ENCODE data around the gene MB21D2. TPM values are rescaled to one million over a fixed set of nuclear protein-coding genes. Genes with fewer than 3 reads are reported as not detected.
A peak's percentile ranks its signal among the peaks of the same experiment; 100 is the strongest.

MB21D2 gene
- total RNA-seq, 1 donor from 2014 or later = 8.6 TPM

DNA sequence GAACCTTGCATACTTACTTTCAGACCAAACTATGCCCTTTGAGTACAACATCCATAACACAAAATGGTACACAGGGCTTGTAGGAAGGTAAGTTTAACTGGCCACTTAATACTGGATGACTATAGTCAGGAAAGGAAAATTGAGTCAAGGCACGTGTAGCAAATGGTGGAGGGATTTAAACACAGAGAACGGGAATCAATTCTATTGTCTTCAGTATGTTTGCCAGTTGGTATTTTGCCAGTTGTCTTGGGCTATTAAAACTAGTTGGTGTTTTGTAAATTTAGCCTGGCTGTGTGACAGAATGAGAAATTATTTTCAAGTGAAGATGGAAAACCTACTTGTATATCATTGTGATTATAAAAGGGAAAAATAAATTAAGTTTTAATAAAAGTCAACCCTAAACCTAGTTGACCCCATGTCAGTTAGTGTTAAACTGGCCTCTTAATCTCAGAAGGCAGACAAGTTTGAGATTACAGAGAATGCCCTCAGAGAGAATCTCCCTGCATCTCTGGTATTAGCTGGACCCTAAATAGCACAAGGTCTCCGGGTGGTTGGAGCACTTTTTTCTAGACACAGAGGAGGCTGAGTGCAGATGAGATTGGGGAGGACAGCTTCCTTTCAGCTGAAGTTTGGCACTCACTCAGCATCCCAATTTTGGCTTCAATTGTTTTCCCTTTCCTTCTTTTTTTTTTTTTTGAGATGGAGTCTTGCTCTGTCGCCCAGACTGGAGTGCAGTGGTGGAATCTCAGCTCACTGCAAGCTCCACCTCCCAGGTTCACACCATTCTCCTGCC lies 91.2 kb downstream of the MB21D2 start:
- intact Hi-C loops (cut with micrococcal nuclease) = no loop called here
- H3K27me3 Mint-ChIP-seq = no peaks in the 10 kb centered on the region
- no peak overlapping the region for H3K4me3 Mint-ChIP-seq
- no peak overlapping the region for H3K27ac Mint-ChIP-seq
- H3K4me1 Mint-ChIP-seq = peaks cover 30% of the 10 kb centered on the region
- DNase-seq = no peak
- peaks cover 26% of the 10 kb centered on the region for H3K36me3 Mint-ChIP-seq (ENCODE audit: low read depth)
- no peaks in the 10 kb centered on the region for H3K9me3 Mint-ChIP-seq

DNA sequence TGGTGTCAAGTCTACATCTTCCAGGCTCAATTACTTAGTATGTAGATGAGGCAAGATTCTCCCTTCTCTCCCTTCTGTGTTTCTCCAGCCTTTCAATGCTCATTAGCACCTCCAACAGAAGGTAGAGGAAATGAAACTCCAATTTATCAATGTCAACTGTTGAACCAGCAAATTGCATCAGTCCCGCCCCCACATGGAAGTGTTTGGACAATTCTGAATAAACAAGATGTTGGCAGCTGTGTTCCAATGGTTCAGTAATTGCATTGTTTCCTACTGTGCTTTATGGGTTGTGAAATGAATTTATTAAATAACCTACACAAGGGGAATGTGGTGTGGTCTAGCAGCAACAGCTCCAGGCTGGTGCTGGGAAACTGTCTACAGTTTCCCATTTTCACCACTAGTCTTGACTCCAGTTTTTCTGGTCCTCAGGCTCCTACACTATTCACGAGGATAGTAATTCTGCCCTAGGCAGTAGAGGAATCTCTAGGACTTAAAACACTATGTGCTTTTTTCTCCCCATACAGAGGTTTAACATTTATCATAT lies 91.9 kb downstream of the MB21D2 start:
- H3K4me1 Mint-ChIP-seq = peaks cover 26% of the 10 kb centered on the region
- intact Hi-C loops (cut with micrococcal nuclease) = no loop called here
- no peaks in the 10 kb centered on the region for H3K27me3 Mint-ChIP-seq
- H3K9me3 Mint-ChIP-seq = no peaks in the 10 kb centered on the region
- H3K4me3 Mint-ChIP-seq = no peak overlapping the region
- peaks cover 26% of the 10 kb centered on the region for H3K36me3 Mint-ChIP-seq (ENCODE audit: low read depth)
- no peak for DNase-seq
- H3K27ac Mint-ChIP-seq = no peak overlapping the region

DNA sequence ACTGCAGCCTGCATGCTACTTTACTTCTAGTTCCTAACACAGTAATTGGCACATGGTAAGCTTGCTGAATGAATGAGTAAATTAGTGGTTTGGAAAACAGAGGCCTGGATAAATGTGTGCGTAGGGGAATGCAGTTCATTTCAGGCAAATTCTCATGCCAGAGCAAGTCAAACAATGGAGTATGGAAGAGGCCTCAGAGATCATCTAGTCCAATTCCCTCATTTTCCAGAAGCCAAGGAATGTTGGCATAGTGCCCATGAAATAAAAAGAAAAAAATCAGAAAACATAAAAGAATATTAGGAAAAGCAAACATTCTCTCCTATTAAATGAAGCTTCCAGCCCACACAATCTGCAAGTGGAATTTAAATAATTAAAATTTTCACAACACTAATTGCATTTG lies 92.4 kb downstream of the MB21D2 start:
- H3K27me3 Mint-ChIP-seq = no peaks in the 10 kb centered on the region
- no peaks in the 10 kb centered on the region for H3K9me3 Mint-ChIP-seq
- intact Hi-C loops (cut with micrococcal nuclease) = no loop called here
- H3K4me3 Mint-ChIP-seq = no peak overlapping the region
- DNase-seq = no peak
- peaks cover 25% of the 10 kb centered on the region for H3K4me1 Mint-ChIP-seq
- H3K27ac Mint-ChIP-seq = no peak overlapping the region
- H3K36me3 Mint-ChIP-seq (ENCODE audit: low read depth) = peaks cover 23% of the 10 kb centered on the region

DNA sequence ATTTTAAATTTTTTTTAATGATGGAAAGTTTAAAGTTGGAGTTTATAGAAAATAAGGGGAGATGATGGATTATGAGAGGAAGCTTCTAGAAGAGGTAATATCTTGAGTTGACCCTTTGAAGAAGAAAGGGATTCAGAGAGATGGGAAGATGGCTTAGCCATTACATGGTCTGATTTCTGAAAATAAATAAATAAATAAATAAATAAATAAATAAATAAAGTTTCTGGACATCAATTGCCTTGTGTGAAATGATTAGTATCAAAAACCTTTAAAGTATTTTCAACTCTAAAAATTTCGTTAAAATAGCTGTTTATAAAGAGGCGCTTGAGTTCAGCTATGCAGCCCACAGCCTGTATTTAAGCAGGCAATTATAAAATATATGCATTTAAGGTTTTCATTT lies 93.3 kb downstream of the MB21D2 start:
- Mint-ChIP-seq H3K27me3 (no peaks in the 10 kb centered on the region), H3K27ac (no peak overlapping the region), H3K4me1 (peaks cover 31% of the 10 kb centered on the region), H3K36me3 (ENCODE audit: low read depth) (peaks cover 19% of the 10 kb centered on the region), H3K4me3 (no peak overlapping the region), H3K9me3 (no peaks in the 10 kb centered on the region)
- intact Hi-C loops (cut with micrococcal nuclease) = no loop called here
- DNase-seq = no peak

DNA sequence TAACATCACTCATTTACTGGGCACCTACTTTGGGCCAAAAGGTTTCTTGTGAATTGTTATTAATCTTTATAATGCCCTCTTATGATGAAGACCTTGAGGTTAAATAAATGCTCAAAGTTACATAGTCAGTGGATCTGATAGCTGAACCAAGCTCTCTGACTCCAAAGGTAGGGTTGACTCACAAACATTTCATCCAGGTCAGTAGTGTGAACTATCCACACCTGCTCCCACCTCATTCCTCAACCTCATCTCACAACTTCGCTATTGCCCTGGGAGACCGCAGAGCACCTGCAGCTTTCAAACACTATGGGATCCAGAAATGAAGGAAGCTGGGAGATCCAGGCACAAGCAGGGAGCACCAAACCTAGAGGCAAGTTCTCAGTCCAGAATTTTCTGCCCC lies 96.5 kb downstream of the MB21D2 start:
- Mint-ChIP-seq H3K27me3 (no peaks in the 10 kb centered on the region), H3K36me3 (ENCODE audit: low read depth) (peaks cover 11% of the 10 kb centered on the region), H3K27ac (no peak overlapping the region), H3K4me3 (no peak overlapping the region), H3K4me1 (peaks cover 53% of the 10 kb centered on the region), H3K9me3 (no peaks in the 10 kb centered on the region)
- intact Hi-C loops (cut with micrococcal nuclease) = no loop called here
- DNase-seq = no peak

DNA sequence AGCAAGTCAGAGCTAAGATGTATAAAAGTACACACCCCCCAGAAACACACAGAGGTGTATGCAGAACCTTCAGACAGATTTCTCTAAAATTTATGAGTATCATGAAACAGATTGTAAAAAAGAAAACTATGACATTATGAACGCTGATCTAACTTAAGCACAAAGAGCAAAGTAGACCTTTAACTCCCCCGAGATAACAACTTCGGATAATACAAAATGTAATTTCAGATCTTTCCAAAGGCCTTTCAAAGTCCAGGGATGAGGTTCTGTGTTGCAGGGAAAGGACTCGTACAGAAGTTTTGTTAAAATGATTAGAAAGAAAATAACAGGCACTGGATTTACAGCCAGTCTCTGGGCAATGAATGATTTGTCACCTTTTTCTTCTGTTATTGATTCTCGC lies 97.5 kb downstream of the MB21D2 start:
- H3K27me3 Mint-ChIP-seq = no peaks in the 10 kb centered on the region
- H3K4me1 Mint-ChIP-seq = peaks cover 49% of the 10 kb centered on the region
- H3K9me3 Mint-ChIP-seq = no peaks in the 10 kb centered on the region
- H3K27ac Mint-ChIP-seq = peak overlapping the region; percentile 58
- DNase-seq = no peak
- H3K4me3 Mint-ChIP-seq = no peak overlapping the region
- intact Hi-C loops (cut with micrococcal nuclease) = no loop called here
- peaks cover 9% of the 10 kb centered on the region for H3K36me3 Mint-ChIP-seq (ENCODE audit: low read depth)

DNA sequence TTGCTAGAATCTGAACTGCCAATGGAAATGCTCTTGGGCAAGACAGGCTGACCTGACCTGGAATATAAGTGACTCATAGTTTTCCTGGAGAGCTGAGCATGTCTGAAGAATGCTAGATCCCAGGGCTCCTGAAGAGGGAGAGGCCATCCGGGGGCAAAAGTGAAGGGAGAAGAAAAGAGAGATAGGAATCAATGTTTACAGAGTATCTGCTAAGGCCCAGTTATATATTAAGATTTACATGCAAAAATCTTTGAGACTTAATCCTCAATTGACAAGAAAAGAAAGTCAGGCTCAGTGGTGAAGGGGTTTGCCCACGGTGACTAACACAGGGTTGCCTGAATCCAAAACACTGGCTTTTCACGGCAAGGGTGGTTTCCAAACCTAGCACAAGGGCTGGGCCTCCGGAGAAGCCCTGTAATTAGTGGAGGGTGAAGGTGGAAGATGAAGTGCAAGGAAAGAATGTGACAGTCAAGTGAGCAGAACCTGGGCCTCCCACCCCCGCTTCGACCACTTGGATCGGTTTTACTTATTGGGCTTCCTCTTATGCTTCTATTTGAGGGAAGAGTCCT lies 98.6 kb downstream of the MB21D2 start:
- Mint-ChIP-seq H3K36me3 (ENCODE audit: low read depth) (peaks cover 2% of the 10 kb centered on the region), H3K27ac (peak overlapping the region; percentile 66), H3K4me3 (peak overlapping the region; percentile 47), H3K4me1 (peaks cover 49% of the 10 kb centered on the region), H3K9me3 (no peaks in the 10 kb centered on the region), H3K27me3 (peaks cover 2% of the 10 kb centered on the region)
- intact Hi-C loops (cut with micrococcal nuclease) = loop anchor here (1.0 to 2.0 kb wide), 6 partner anchors 12 to 140 kb away; no protein-coding TSS in a partner anchor
- peak; percentile 86 for DNase-seq

DNA sequence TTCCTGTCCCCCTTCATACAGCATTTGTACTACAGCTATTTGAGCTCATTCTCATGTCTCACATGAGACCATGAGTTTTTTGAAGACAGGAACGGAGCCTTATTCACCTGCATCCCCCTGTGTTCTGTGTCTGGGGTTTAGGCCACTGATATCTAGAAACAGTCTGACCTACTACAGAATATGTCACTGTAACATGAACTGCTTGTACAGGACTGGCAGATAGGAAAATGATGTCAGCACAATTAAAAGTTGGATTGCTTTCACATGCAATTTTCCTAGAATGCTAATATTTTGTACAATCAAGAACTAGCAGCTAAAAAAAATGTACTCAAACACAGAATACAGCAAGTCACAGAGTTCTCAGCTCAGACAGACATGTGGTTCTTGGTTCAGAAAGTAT lies 99.5 kb downstream of the MB21D2 start:
- peaks cover 52% of the 10 kb centered on the region for H3K4me1 Mint-ChIP-seq
- intact Hi-C loops (cut with micrococcal nuclease) = loop anchor here (2.0 kb wide), 1 partner anchor 141 kb away; no protein-coding TSS in a partner anchor
- peaks cover 2% of the 10 kb centered on the region for H3K27me3 Mint-ChIP-seq
- H3K9me3 Mint-ChIP-seq = no peaks in the 10 kb centered on the region
- no peaks in the 10 kb centered on the region for H3K36me3 Mint-ChIP-seq (ENCODE audit: low read depth)
- no peak for DNase-seq
- peak overlapping the region; percentile 25 for H3K4me3 Mint-ChIP-seq
- H3K27ac Mint-ChIP-seq = peak overlapping the region; percentile 94

DNA sequence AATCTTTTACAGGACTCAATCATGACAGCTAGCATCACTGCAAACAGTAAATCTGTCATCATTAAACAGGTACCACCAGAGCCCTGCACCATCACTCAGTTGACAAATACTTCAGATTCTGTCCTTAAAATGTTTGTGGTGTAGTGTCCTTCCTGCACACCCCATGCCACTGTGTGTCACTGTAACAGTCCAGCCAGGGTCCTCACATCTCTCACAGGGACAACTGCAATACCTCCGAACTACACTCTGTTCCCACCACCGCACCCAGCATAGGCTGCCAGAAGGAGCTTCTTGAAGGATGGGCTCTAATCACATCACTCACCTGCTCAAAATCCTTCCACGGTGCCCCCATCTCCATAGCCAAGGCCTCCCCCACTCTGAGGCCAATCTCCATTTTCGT lies 100.2 kb downstream of the MB21D2 start:
- H3K9me3 Mint-ChIP-seq = no peaks in the 10 kb centered on the region
- H3K4me1 Mint-ChIP-seq = peaks cover 56% of the 10 kb centered on the region

DNA sequence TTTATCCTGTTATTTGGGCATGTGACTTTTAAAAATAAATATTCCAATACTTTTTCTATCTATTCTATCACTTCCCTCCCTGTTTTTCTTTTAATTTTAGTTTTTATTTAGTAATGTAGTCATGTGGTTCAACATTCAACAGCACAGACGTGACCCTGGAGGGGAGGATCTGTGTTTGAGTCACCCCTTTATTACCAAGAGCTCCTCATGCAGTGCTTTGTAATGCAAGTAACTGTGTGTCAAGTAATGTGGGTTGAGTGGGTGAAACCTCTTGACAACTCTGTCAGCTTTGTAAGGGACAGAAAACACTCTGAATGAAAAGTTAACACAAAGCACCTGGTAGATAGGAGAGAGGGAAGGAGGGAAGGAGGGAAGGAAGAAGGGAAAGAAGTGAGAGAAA lies 100.6 kb downstream of the MB21D2 start:
- Mint-ChIP-seq H3K27me3 (peaks cover 2% of the 10 kb centered on the region), H3K27ac (peak overlapping the region; percentile 94), H3K4me3 (peak overlapping the region; percentile 64), H3K9me3 (no peaks in the 10 kb centered on the region), H3K36me3 (ENCODE audit: low read depth) (no peaks in the 10 kb centered on the region), H3K4me1 (peaks cover 56% of the 10 kb centered on the region)
- intact Hi-C loops (cut with micrococcal nuclease) = loop anchor here (1.0 kb wide), 2 partner anchors 101 to 141 kb away; no protein-coding TSS in a partner anchor
- DNase-seq = peak; percentile 62

More for the DNA sequence above, 100.2 kb downstream of the MB21D2 start:
- DNase-seq = no peak
- intact Hi-C loops (cut with micrococcal nuclease) = loop anchor here (1.0 kb wide), 2 partner anchors 101 to 141 kb away; no protein-coding TSS in a partner anchor
- Mint-ChIP-seq H3K27me3 (peaks cover 2% of the 10 kb centered on the region), H3K4me3 (peak overlapping the region; percentile 64), H3K36me3 (ENCODE audit: low read depth) (no peaks in the 10 kb centered on the region), H3K27ac (peak overlapping the region; percentile 94)

DNA sequence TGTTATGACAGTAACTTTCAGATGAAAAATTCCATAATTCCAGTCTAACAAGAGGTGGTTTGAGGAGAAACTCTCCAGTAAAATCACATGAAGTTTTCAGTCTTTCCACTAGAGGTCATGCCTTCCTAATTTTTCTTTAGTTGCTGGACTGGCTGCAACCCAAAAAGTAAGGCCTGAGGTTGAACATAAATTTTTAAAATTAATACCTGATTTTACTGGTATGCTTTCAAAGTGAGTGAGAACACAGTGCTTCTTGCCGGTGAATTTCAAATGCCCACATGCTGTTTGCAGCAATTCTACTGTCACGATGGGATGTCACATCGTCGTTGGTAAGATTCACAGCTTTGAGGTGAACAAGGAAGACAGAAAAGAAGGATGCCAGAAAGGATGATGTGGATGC lies 101.3 kb downstream of the MB21D2 start:
- Mint-ChIP-seq H3K4me3 (no peak overlapping the region), H3K36me3 (ENCODE audit: low read depth) (no peaks in the 10 kb centered on the region), H3K9me3 (no peaks in the 10 kb centered on the region), H3K27me3 (peaks cover 2% of the 10 kb centered on the region), H3K4me1 (peaks cover 52% of the 10 kb centered on the region), H3K27ac (peak overlapping the region; percentile 26)
- intact Hi-C loops (cut with micrococcal nuclease) = loop anchor here (1.0 kb wide), 1 partner anchor 225 kb away; no protein-coding TSS in a partner anchor
- DNase-seq = peak; percentile 68

DNA sequence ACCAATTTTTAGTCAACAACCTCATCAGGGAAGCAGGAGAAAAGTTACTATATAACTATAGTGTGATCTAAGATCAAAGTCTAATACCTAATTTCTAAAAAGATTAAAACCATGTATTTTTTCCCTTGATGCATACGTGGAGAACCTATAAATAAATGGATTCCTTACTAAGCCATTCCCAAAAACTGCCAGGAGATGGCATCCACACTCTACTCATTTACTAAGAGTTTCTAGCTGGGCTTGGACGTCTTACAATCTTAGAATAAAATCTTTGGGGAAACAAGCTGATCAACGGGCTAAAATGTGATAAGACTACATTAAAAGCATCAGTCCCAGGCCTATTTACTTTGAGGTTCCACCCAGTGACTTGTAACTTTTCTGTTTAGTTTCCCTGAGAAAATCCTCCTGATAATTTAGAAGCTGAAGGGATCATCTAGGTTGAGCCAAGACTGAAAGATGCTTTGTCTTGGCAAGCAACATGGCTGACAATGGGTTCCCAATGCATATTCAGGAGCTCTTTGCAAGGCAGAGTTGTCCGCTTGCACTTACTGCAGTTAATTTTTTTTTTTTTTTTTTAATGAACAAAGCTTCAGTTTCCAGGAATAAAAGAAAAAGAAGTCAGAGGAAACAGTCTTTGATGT lies 104.8 kb downstream of the MB21D2 start:
- Mint-ChIP-seq H3K9me3 (no peaks in the 10 kb centered on the region), H3K4me1 (peaks cover 22% of the 10 kb centered on the region), H3K27me3 (peaks cover 2% of the 10 kb centered on the region), H3K27ac (no peak overlapping the region), H3K4me3 (no peak overlapping the region), H3K36me3 (ENCODE audit: low read depth) (no peaks in the 10 kb centered on the region)
- peak; percentile 69 for DNase-seq
- intact Hi-C loops (cut with micrococcal nuclease) = loop anchor here (1.0 to 2.0 kb wide), 2 partner anchors 228 to 760 kb away; no protein-coding TSS in a partner anchor

DNA sequence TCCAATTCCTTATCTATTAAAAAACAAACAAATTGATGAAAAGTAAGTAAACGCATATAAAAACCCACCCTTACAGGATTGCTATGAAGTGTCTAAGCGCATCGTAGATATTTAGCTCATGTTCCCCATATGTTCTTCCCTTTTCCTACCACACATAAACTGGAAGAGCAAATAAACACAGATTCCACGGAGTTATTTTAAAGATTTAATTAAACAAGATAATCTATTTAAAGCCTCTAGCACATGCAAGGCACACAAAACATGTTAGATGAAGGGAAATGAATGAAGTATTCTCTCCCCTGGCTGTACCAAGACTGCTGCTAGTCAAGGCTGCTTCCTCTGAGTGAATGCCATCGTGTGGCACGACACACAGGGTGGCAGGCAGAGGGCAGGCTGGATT lies 111.9 kb downstream of the MB21D2 start:
- intact Hi-C loops (cut with micrococcal nuclease) = no loop called here
- Mint-ChIP-seq H3K4me3 (no peak overlapping the region), H3K36me3 (ENCODE audit: low read depth) (no peaks in the 10 kb centered on the region)

DNA sequence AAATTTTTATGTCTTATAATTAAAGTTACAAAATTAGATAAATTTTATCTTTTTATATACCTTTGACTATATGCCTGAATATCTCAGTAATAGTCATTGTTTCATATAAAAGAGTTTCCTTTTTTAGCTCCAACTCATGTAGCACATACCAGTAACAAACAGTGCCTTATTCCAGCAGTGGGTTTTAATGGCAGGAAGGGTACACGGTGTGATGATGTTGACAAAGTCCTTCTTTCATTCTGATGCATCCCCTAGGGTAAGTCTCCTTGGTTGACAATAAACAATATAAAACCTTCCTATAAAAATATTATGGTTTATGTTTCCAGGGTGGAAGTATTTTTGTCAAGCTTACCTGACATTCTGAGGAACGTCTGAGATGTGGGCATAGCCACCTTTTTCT lies 113.2 kb downstream of the MB21D2 start:
- H3K9me3 Mint-ChIP-seq = no peaks in the 10 kb centered on the region
- intact Hi-C loops (cut with micrococcal nuclease) = no loop called here
- H3K27me3 Mint-ChIP-seq = no peaks in the 10 kb centered on the region
- H3K27ac Mint-ChIP-seq = no peak overlapping the region
- peaks cover 2% of the 10 kb centered on the region for H3K36me3 Mint-ChIP-seq (ENCODE audit: low read depth)
- no peak overlapping the region for H3K4me3 Mint-ChIP-seq
- peaks cover 5% of the 10 kb centered on the region for H3K4me1 Mint-ChIP-seq
- DNase-seq = no peak

More for the DNA sequence above, 111.9 kb downstream of the MB21D2 start:
- H3K9me3 Mint-ChIP-seq = no peaks in the 10 kb centered on the region
- no peak overlapping the region for H3K27ac Mint-ChIP-seq
- DNase-seq = no peak
- peaks cover 2% of the 10 kb centered on the region for H3K4me1 Mint-ChIP-seq
- H3K27me3 Mint-ChIP-seq = no peaks in the 10 kb centered on the region

Data from activated CD4-positive, alpha-beta T cell treated with anti-CD3 and anti-CD28 coated beads, Interleukin-2, amount 10 ng/mL, durations not matched to agents 24 days and 14 days (primary cell).